HCT116 (cell line): Measurements from ENCODE around the gene TMEM11. TPM values are rescaled to one million over a fixed set of nuclear protein-coding genes. Genes with fewer than 3 reads are reported as not detected.

ENCODE experiments used
- ATAC-seq: fragments of 200-7000 bp; cut with Tn5 transposase; 2 replicates; pipeline ENCODE4 v1.9.1; 2020; ENCODE audit warnings: mild to moderate bottlenecking, moderate library complexity
- BruUV-seq: library from RNA; stranded (reverse); fragments of 400-500 nt; replicated peaks from 2 replicates; lab custom pipeline; 2021; lab: Mats Ljungman, UMichigan
- CTCF ChIA-PET: fragments of 300-600 bp; sonication (Branson Sonifier 250); formaldehyde crosslinking; loops from one replicate; lab custom pipeline; 2021; ENCODE audit warnings: antibody characterized with exemption; lab: Charles Lee
- POLR2A ChIA-PET: fragments of 300-600, 350-600 bp; sonication (Branson Sonifier 250); formaldehyde crosslinking; loops from one replicate; lab custom pipeline; 2021; ENCODE audit warnings: antibody characterized with exemption; lab: Charles Lee
- RAD21 ChIA-PET, 2 experiments: fragments of 300-600 bp; sonication (Branson Sonifier 250); formaldehyde crosslinking; loops; one replicate each; lab custom pipeline; 2023; ENCODE audit warnings: low total read pairs in 2 of 2; ENCODE audit not compliant: uncharacterized antibody in 2 of 2, unreplicated experiment in 2 of 2, low non-redundant PET in 1 of 2; lab: Charles Lee
- DNase-seq: peaks from one replicate; pipeline ENCODE4 v3.0.0-alpha.2; 2010; ENCODE audit warnings: low read depth, low spot score
- H2AFZ ChIP-seq: fragments of 200-600 bp; shearing (Covaris generic), sonication (generic); 2 replicates; pipeline ENCODE4 v1.6.1; 2017; ENCODE audit warnings: low read depth, mixed run types, mixed read lengths, antibody characterized with exemption, low read length; ENCODE audit not compliant: poor library complexity, severe bottlenecking
- H3K27ac ChIP-seq: 2 replicates; pipeline ENCODE4 v1.5.1; 2012; ENCODE audit warnings: low read depth, low read length
- H3K27me3 ChIP-seq: fragments of 200-600 bp; sonication (generic); 2 replicates; pipeline ENCODE4 v1.6.1; 2016; ENCODE audit warnings: mixed run types, low read length, mixed read lengths; ENCODE audit not compliant: insufficient read depth
- H3K36me3 ChIP-seq, 2 experiments: fragments of 200-500 bp in 1 of 2; fragments of 200-600 bp in 1 of 2; sonication (Bioruptor generic) in 1 of 2; sonication (generic) in 1 of 2; 2 replicates each; pipeline versions ENCODE4 v1.5.1 to v1.6.1; 2014 to 2016; ENCODE audit warnings: low read length in 2 of 2, inconsistent platforms in 1 of 2, mixed read lengths in 1 of 2, mixed run types in 1 of 2; ENCODE audit not compliant: insufficient read depth in 2 of 2, control insufficient read depth in 1 of 2
- H3K4me1 ChIP-seq, 2 experiments: fragments of 200-600 bp in 1 of 2; sonication (generic) in 1 of 2; 2 replicates each; pipeline versions ENCODE4 v1.5.1 to v1.6.1; 2012 to 2017; ENCODE audit warnings: low read length in 2 of 2, inconsistent platforms in 1 of 2, mild to moderate bottlenecking in 1 of 2, mixed read lengths in 1 of 2, mixed run types in 1 of 2, moderate library complexity in 1 of 2; ENCODE audit not compliant: insufficient read depth in 2 of 2, control insufficient read depth in 1 of 2
- H3K4me2 ChIP-seq: fragments of 200-600 bp; sonication (generic); 2 replicates; pipeline ENCODE4 v1.6.1; 2017; ENCODE audit warnings: mixed run types, low read length, mixed read lengths
- H3K4me3 ChIP-seq, 2 experiments: fragments of 200-600 bp in 1 of 2; sonication (generic) in 1 of 2; replicated peaks in 1 of 2; 2 replicates each; pipeline ENCODE4 v1.5.1; 2011 to 2016; ENCODE audit warnings: low read length in 2 of 2, control low read depth in 1 of 2, low read depth in 1 of 2, mild to moderate bottlenecking in 1 of 2, mixed read lengths in 1 of 2, mixed run types in 1 of 2
- H3K79me2 ChIP-seq: fragments of 200-600 bp; sonication (generic); 2 replicates; pipeline ENCODE4 v1.6.1; 2017; ENCODE audit warnings: mild to moderate bottlenecking, mixed run types, low read length, moderate library complexity, mixed read lengths; ENCODE audit not compliant: insufficient read depth
- H3K9ac ChIP-seq: fragments of 200-600 bp; sonication (generic); 2 replicates; pipeline ENCODE4 v1.6.1; 2016; ENCODE audit warnings: low read length, mixed read lengths
- H3K9me2 ChIP-seq: fragments of 200-600 bp; sonication (generic), shearing (Covaris generic); 2 replicates; pipeline ENCODE4 v1.6.1; 2017; ENCODE audit warnings: mixed run types, mild to moderate bottlenecking, moderate library complexity; ENCODE audit not compliant: insufficient read depth
- H3K9me3 ChIP-seq, 2 experiments: fragments of 200-500 bp in 1 of 2; fragments of 200-600 bp in 1 of 2; sonication (Bioruptor generic) in 1 of 2; sonication (generic) in 1 of 2; 2 replicates each; pipeline ENCODE4 v1.6.1; 2014 to 2017; ENCODE audit warnings: low read length in 2 of 2, mixed read lengths in 2 of 2, inconsistent platforms in 1 of 2, low read depth in 1 of 2, mild to moderate bottlenecking in 1 of 2, mixed run types in 1 of 2, moderate library complexity in 1 of 2; ENCODE audit not compliant: control insufficient read depth in 1 of 2, insufficient read depth in 1 of 2
- H4K20me1 ChIP-seq: fragments of 200-600 bp; sonication (generic), shearing (Covaris generic); 2 replicates; pipeline ENCODE4 v1.6.1; 2017; ENCODE audit warnings: mixed run types, mild to moderate bottlenecking, moderate library complexity; ENCODE audit not compliant: insufficient read depth
- EGR1 ChIP-seq: IDR thresholded peaks from 2 replicates; pipeline ENCODE4 v1.6.1; 2012; ENCODE audit warnings: low read depth
- JUND ChIP-seq: IDR thresholded peaks from 2 replicates; pipeline ENCODE4 v1.6.1; 2012
- POLR2A ChIP-seq: IDR thresholded peaks from 2 replicates; pipeline ENCODE4 v1.7.0; 2011; ENCODE audit warnings: borderline replicate concordance; ENCODE audit not compliant: insufficient read depth, insufficient read length; ENCODE audit errors: extremely low read depth
- RAD21 ChIP-seq: IDR thresholded peaks from 2 replicates; pipeline ENCODE4 v1.6.1; 2012; ENCODE audit warnings: low read depth, mild to moderate bottlenecking
- SIN3A ChIP-seq: IDR thresholded peaks from 2 replicates; pipeline ENCODE4 v1.6.1; 2012; ENCODE audit warnings: low read depth
- SP1 ChIP-seq: IDR thresholded peaks from 2 replicates; pipeline ENCODE4 v1.6.1; 2012; ENCODE audit warnings: low read depth
- SRF ChIP-seq: IDR thresholded peaks from 2 replicates; pipeline ENCODE4 v1.6.1; 2012; ENCODE audit warnings: low read depth
- ZNF274 ChIP-seq: fragments of 200-500 bp; sonication (Bioruptor generic); IDR thresholded peaks from 2 replicates; pipeline ENCODE4 v1.6.1; 2014; ENCODE audit warnings: mild to moderate bottlenecking, low read depth, low read length, inconsistent platforms
- intact Hi-C: fragments of 100-400 bp; cut with micrococcal nuclease; formaldehyde crosslinking; loops from 2 replicates; pipeline ENCODE4 v1.10.0; 2022
- total RNA-seq: library from RNA; stranded (reverse); gene quantifications from one replicate; pipeline ENCODE4 v1.2.1, GENCODE V29; 2021; ENCODE audit not compliant: unreplicated experiment
- TF ChIP-seq, protein P1 (sequence below), 3 experiments: fragments of 200-600 bp in 1 of 3; sonication (generic) in 1 of 3; IDR thresholded peaks in 2 of 3; conservative IDR thresholded peaks in 1 of 3; 2 replicates each; pipeline ENCODE4 v1.5.1; 2012 to 2017; ENCODE audit warnings: low read depth in 2 of 3, low read length in 2 of 3, antibody characterized with exemption in 1 of 3, borderline replicate concordance in 1 of 3, control low read depth in 1 of 3, mild to moderate bottlenecking in 1 of 3, mixed read lengths in 1 of 3, mixed run types in 1 of 3, moderate library complexity in 1 of 3; ENCODE audit not compliant: insufficient read depth in 1 of 3
- TF ChIP-seq, protein P2 (sequence below): IDR thresholded peaks from 2 replicates; pipeline ENCODE4 v1.6.1; 2012; ENCODE audit warnings: low read depth
- TF ChIP-seq, protein P3 (sequence below): IDR thresholded peaks from 2 replicates; pipeline ENCODE4 v1.6.1; 2011; ENCODE audit warnings: mild to moderate bottlenecking, low read length, moderate library complexity; ENCODE audit not compliant: insufficient replicate concordance; ENCODE audit errors: extremely low read depth

The TMEM11 gene
- total RNA-seq, 1 experiment from 2014 or later = 31.0 TPM

DNA sequence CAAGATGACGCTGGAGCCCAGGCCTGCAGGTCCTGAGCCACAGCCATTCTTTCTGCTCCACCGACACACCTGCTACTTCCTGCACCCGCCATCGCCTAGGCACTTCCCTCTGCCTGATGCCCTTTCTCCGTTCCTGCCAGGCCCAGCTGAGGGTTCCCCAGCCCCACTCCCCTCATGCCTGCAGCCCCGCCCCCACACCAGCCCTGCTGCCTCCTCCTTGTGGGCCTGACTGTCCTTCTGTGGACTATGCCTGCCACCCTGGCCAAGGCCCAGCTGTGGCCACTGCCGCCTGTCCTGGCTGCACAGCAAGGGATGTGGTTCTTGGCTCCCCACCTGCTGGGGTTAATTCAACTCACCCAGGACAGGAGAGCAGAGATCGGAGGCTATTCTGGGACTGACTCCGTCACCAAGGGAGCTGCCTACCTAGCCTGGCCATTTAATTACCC is 31.7 kb upstream of the TMEM11 start:
- H4K20me1 ChIP-seq = no peaks in the 10 kb centered on the region
- ChIA-PET POLR2A (interaction anchor here (0.7 kb wide), 1 partner anchor 30 kb away, joined by 3 read pairs; no protein-coding TSS in a partner anchor), CTCF (no interaction called here), RAD21 (no interaction called here)
- no peaks in the 10 kb centered on the region for H3K9me2 ChIP-seq
- H2AFZ ChIP-seq = no peak overlapping the region
- H3K9me3 ChIP-seq = no peaks in the 10 kb centered on the region
- no peak overlapping the region for H3K4me3 ChIP-seq
- H3K9ac ChIP-seq = no peak overlapping the region
- H3K4me2 ChIP-seq = no peak overlapping the region
- intact Hi-C loops = no loop called here
- BruUV-seq = no TSS peak
- H3K4me1 ChIP-seq = peaks cover under 1 to 4% of the 10 kb centered on the region in 2 experiments; a peak in 3 of 4 replicates
- DNase-seq = no peak
- H3K27me3 ChIP-seq = no peaks in the 10 kb centered on the region
- ATAC-seq = no peak
- TF ChIP-seq SP1 (no peak), SIN3A (no peak)
- no peaks in the 10 kb centered on the region for H3K36me3 ChIP-seq
- no peak overlapping the region for H3K27ac ChIP-seq
- H3K79me2 ChIP-seq = no peaks in the 10 kb centered on the region

DNA sequence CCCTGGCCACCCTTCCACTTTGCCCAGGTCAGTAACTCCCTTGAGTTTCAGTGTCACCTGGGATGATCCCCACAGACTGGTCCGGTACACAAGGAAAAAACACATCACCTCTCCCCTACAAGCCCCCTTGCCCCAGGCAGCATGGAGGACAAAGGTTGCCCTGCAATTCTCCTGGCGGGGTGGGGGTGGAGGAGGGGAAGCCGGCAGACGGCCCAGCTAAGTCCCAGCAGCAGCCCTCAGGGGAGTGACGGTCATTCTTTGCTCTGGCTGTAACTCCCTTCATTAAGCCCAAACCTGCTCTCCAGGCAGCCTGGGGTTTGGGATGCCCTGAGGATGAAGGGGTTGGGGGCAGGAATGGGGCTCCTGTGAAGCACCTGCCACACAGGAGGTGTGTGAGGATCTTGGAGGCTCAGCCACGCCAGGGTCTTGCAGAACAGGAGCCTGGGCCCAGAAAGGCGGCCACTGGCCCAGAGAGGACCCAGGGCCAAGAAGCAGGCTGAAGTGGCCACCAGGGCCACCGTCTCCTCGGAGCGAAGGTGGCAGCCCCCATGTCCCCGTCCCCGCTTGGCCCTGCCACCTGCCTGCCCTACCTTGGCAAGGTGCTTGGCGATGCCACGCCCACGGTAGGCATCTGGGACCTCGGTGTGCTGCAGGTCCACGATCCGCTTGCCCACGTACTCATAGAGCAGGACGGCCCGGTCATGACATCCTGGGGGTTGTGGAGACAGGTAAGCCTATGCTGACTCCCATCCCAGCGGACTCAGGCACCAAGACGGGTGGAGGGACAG is 29.7 kb upstream of the TMEM11 start:
- H2AFZ ChIP-seq = no peak overlapping the region
- H3K4me2 ChIP-seq = no peak overlapping the region
- ChIA-PET CTCF (no interaction called here), POLR2A (no interaction called here), RAD21 (no interaction called here)
- no peaks in the 10 kb centered on the region for H4K20me1 ChIP-seq
- no peak overlapping the region for H3K4me3 ChIP-seq
- BruUV-seq = no TSS peak
- intact Hi-C loops = no loop called here
- H3K27me3 ChIP-seq = no peaks in the 10 kb centered on the region
- H3K4me1 ChIP-seq = no peaks in the 10 kb centered on the region
- H3K9me3 ChIP-seq = no peaks in the 10 kb centered on the region
- H3K79me2 ChIP-seq = no peaks in the 10 kb centered on the region
- ATAC-seq = no peak
- H3K9me2 ChIP-seq = no peaks in the 10 kb centered on the region
- DNase-seq = no peak
- no peaks in the 10 kb centered on the region for H3K36me3 ChIP-seq
- no peak overlapping the region for H3K27ac ChIP-seq
- H3K9ac ChIP-seq = no peak overlapping the region
- TF ChIP-seq, protein P1, sequence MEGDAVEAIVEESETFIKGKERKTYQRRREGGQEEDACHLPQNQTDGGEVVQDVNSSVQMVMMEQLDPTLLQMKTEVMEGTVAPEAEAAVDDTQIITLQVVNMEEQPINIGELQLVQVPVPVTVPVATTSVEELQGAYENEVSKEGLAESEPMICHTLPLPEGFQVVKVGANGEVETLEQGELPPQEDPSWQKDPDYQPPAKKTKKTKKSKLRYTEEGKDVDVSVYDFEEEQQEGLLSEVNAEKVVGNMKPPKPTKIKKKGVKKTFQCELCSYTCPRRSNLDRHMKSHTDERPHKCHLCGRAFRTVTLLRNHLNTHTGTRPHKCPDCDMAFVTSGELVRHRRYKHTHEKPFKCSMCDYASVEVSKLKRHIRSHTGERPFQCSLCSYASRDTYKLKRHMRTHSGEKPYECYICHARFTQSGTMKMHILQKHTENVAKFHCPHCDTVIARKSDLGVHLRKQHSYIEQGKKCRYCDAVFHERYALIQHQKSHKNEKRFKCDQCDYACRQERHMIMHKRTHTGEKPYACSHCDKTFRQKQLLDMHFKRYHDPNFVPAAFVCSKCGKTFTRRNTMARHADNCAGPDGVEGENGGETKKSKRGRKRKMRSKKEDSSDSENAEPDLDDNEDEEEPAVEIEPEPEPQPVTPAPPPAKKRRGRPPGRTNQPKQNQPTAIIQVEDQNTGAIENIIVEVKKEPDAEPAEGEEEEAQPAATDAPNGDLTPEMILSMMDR (IDR thresholded peaks at IDR 0.05 in 2 of 3, conservative IDR thresholded peaks at IDR 0.05 in 1 of 3; ENCODE audit: borderline replicate concordance in 1 of 3, insufficient read depth in 1 of 3, low read depth in 2 of 3, low read length in 2 of 3) = no peak
- TF ChIP-seq JUND = no peak
- no peak for TF ChIP-seq EGR1
- TF ChIP-seq SP1 = no peak
- no peak for TF ChIP-seq RAD21
- TF ChIP-seq, protein P2, sequence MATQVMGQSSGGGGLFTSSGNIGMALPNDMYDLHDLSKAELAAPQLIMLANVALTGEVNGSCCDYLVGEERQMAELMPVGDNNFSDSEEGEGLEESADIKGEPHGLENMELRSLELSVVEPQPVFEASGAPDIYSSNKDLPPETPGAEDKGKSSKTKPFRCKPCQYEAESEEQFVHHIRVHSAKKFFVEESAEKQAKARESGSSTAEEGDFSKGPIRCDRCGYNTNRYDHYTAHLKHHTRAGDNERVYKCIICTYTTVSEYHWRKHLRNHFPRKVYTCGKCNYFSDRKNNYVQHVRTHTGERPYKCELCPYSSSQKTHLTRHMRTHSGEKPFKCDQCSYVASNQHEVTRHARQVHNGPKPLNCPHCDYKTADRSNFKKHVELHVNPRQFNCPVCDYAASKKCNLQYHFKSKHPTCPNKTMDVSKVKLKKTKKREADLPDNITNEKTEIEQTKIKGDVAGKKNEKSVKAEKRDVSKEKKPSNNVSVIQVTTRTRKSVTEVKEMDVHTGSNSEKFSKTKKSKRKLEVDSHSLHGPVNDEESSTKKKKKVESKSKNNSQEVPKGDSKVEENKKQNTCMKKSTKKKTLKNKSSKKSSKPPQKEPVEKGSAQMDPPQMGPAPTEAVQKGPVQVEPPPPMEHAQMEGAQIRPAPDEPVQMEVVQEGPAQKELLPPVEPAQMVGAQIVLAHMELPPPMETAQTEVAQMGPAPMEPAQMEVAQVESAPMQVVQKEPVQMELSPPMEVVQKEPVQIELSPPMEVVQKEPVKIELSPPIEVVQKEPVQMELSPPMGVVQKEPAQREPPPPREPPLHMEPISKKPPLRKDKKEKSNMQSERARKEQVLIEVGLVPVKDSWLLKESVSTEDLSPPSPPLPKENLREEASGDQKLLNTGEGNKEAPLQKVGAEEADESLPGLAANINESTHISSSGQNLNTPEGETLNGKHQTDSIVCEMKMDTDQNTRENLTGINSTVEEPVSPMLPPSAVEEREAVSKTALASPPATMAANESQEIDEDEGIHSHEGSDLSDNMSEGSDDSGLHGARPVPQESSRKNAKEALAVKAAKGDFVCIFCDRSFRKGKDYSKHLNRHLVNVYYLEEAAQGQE = no peak
- no peak for TF ChIP-seq ZNF274
- TF ChIP-seq SRF = no peak
- no peak for TF ChIP-seq SIN3A
- TF ChIP-seq POLR2A = no peak
- TF ChIP-seq, protein P3, sequence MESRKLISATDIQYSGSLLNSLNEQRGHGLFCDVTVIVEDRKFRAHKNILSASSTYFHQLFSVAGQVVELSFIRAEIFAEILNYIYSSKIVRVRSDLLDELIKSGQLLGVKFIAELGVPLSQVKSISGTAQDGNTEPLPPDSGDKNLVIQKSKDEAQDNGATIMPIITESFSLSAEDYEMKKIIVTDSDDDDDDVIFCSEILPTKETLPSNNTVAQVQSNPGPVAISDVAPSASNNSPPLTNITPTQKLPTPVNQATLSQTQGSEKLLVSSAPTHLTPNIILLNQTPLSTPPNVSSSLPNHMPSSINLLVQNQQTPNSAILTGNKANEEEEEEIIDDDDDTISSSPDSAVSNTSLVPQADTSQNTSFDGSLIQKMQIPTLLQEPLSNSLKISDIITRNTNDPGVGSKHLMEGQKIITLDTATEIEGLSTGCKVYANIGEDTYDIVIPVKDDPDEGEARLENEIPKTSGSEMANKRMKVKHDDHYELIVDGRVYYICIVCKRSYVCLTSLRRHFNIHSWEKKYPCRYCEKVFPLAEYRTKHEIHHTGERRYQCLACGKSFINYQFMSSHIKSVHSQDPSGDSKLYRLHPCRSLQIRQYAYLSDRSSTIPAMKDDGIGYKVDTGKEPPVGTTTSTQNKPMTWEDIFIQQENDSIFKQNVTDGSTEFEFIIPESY = no peak
